Measurements from ENCODE around the gene RAB4A. TPM values are rescaled to one million over a fixed set of nuclear protein-coding genes. Genes with fewer than 3 reads are reported as not detected.

The RAB4A gene
- total RNA-seq, 1 donor from 2014 or later = 44.1 TPM

GRCh38 chr1:229352975-229353374, 82.1 kb downstream of the RAB4A start:
- peaks cover 5% of the 10 kb centered on the region for H3F3A ChIP-seq (ENCODE audit: low read depth)
- H3K27ac ChIP-seq = no peak overlapping the region
- H3K4me1 ChIP-seq = peaks cover 9% of the 10 kb centered on the region
- H3K27me3 ChIP-seq = no peaks in the 10 kb centered on the region
- H2AFZ ChIP-seq (replicated peaks) = no peak overlapping the region
- Mint-ChIP-seq H3K36me3 (no peaks in the 10 kb centered on the region), H3K27me3 (ENCODE audit: insufficient read depth, low read depth) (no peaks in the 10 kb centered on the region), H3K4me3 (no peak overlapping the region), H3K4me1 (no peaks in the 10 kb centered on the region), H3K9me3 (peaks cover 10% of the 10 kb centered on the region), H3K27ac (no peak overlapping the region)
- H3K79me2 ChIP-seq (ENCODE audit: low read depth) = no peaks in the 10 kb centered on the region
- no peak for DNase-seq (ENCODE audit: low spot score)
- no peaks in the 10 kb centered on the region for H4K20me1 ChIP-seq (ENCODE audit: low read depth)
- H3K9ac ChIP-seq = no peak overlapping the region
- no peak overlapping the region for H3K4me3 ChIP-seq
- peaks cover 17% of the 10 kb centered on the region for H3K9me3 ChIP-seq (ENCODE audit: low read depth)
- TF ChIP-seq EZH2phosphoT487 (IDR thresholded peaks at IDR 0.05) (no peak), EZH2 (IDR thresholded peaks at IDR 0.05) (no peak), CTCF (IDR thresholded peaks at IDR 0.05) (no peak)
- H3K36me3 ChIP-seq = no peaks in the 10 kb centered on the region
- H3K4me2 ChIP-seq = no peak overlapping the region

- H3K9ac ChIP-seq = no peak overlapping the region
- H3K4me2 ChIP-seq = no peak overlapping the region
- peaks cover 5% of the 10 kb centered on the region for H3F3A ChIP-seq (ENCODE audit: low read depth)
- no peak overlapping the region for H3K4me3 ChIP-seq
- Mint-ChIP-seq H3K36me3 (no peaks in the 10 kb centered on the region), H3K27ac (no peak overlapping the region), H3K4me3 (no peak overlapping the region), H3K9me3 (peaks cover 10% of the 10 kb centered on the region), H3K27me3 (ENCODE audit: insufficient read depth, low read depth) (no peaks in the 10 kb centered on the region), H3K4me1 (no peaks in the 10 kb centered on the region)
- no peaks in the 10 kb centered on the region for H4K20me1 ChIP-seq (ENCODE audit: low read depth)
- TF ChIP-seq EZH2phosphoT487 (IDR thresholded peaks at IDR 0.05) (no peak), EZH2 (IDR thresholded peaks at IDR 0.05) (no peak), CTCF (IDR thresholded peaks at IDR 0.05) (no peak)
- H3K79me2 ChIP-seq (ENCODE audit: low read depth) = no peaks in the 10 kb centered on the region
- H3K27me3 ChIP-seq = peaks cover under 1% of the 10 kb centered on the region
- peaks cover 17% of the 10 kb centered on the region for H3K9me3 ChIP-seq (ENCODE audit: low read depth)
- no peak for DNase-seq (ENCODE audit: low spot score)
- H2AFZ ChIP-seq (replicated peaks) = no peak overlapping the region
- H3K36me3 ChIP-seq = no peaks in the 10 kb centered on the region
- H3K27ac ChIP-seq = no peak overlapping the region
- H3K4me1 ChIP-seq = peaks cover 9% of the 10 kb centered on the region
These were observed 83.3 kb downstream of the RAB4A start for GRCh38 chr1:229354226-229354625.

Other genes starting within 250 kb of the RAB4A start
- gene CCSAP, start 71.9 kb downstream of the RAB4A start, total RNA-seq (ENCODE audit: low replicate concordance) = 19.6 and 34.4 TPM in 2 replicates
- 1.2 and 2.6 TPM in 2 replicates for gene ACTA1, start 163.0 kb downstream of the RAB4A start, total RNA-seq (ENCODE audit: low replicate concordance)
- 65.3 and 89.3 TPM in 2 replicates for gene NUP133, start 237.2 kb downstream of the RAB4A start, total RNA-seq (ENCODE audit: low replicate concordance)